IPS DF 19.7 (cell line): ENCODE results near the gene ADCY10.
"Not testable (repeated sequence)": the region's sequence is repeated elsewhere in the genome, so short reads cannot be mapped to it uniquely, and the experiment has no call there.

Experiments used
- DNase-seq: peaks from one replicate; pipeline ENCODE4 v3.0.0-alpha.2; 2013; ENCODE audit warnings: low read depth, low spot score

Gene ADCY10

GRCh38 chr1:167887187-167887586 is 26.7 kb downstream of the ADCY10 start:
- not testable (repeated sequence) for DNase-seq

DNA sequence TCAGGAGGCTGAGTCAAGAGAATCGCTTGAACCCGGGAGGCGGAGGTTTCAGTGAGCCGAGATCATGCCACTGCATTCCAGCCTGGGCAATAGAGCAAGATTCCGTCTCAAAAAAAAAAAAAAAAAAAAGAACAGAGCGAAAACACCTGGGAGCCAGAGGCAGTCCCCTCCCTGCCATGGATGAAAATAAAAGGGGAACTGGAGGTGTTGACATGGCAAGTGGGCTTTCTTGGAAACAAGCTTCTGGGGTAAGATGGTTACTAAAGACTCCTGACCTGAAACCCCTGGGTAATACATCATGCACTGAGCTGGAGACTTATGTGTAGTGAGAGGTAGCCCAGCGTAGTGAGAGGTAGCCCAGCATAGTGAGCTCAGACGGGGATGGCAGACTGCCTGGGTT is 31.6 kb downstream of the ADCY10 start:
- DNase-seq = no peak

- DNase-seq = no peak
These were observed 32.1 kb downstream of the ADCY10 start for GRCh38 chr1:167881786-167882185.

DNA sequence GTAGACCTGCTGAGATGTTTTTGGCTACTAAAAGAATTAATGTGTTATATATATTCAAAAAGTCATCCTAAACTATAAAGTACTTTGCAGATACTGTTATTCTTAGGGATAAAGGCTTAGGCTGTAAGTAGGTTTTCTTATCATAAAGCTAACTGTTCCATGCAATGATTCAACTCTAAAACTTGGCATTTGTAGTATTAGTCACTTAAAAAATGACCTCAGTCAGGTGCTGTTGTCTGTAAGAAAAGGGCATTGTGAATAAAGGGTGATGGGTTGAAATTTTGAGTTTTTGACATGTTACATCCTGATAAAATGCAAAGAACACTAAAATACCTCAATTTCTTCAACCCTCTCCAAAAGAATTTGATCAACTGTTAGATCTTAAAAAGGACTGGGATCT is 32.9 kb downstream of the ADCY10 start:
- no peak for DNase-seq

- no peak for DNase-seq
These were observed 33.3 kb downstream of the ADCY10 start for GRCh38 chr1:167880580-167881021.

DNA sequence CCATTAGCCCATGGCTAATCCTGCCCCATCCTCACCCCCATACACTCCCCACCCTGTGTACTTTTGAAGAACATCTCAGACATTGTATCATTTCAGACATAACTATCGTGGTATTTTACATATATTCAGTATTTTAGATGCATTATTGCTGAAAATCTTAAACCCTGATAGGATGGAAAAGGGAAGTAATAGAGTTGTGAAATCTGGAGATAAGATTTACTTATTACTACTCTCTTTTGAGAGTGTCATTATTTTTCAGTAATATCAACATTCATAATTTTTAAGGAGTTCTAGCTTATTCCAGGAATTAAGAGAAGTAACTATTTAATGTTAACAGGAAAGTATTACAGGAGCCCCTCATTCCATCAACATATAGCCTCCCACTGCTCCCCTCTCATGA is 34.4 kb downstream of the ADCY10 start:
- DNase-seq = no peak

DNA sequence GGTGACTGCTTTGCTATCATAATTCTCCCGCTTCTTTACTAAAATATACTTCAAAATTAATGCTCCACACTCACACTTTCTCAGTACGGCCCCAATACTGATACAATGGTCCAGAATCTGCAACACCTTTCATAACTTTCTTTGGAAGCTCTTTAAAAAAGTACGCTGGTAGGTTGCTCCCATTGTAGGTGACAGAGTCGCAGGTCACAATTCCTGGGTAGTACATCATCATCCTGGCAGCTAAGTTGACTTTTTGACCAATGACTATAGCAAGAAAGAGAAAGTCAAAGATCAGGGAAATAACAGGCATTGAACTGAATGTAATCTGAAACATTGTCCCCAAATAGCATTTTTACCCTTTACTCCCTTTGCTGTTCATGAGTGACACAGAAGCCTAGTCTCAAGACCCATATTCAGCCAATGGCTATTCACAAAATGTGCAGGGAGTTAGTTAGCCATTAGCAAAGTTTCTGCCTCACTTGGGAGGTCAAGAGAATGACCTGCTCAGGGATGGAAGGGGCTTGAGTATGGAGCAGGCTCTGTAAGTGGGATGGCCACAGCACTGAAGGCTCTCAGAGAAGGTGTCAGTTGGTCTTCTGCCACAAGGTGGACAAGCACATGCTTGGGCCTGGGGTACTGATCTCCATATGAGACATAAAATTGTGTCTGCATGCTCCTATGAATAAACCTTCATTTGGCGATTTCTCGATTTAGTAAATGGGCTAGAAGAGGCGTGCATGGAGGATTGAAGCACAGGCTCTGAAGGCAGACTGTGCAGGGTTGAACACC is 35.4 kb downstream of the ADCY10 start:
- no peak for DNase-seq

DNA sequence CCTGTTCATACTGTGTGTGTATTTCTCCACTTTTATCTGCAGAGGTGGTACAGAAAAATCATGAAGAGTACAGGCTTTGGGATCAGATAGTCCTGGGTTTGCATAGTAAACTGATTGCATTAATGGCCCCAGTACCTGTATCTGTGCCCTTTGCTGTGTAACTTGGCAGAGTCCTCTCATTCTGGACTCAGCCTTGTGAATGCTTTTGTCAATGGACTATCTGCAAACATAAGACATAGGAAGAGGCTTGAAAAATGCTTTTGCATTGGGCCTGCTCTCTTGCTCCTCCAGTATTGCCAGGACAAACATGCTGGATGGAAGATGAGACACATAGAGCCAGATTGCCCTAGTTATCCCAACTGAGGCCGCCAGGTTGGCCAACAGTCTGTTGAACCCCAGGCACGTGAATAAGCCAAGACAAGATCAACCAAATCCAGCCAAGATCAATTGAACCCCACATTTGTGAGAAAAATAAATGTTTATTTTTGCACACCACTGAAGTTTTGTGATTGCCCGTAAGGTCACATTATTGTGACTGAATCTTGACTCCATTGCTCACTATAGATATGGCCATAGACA is 37.2 kb downstream of the ADCY10 start:
- DNase-seq = no peak

GRCh38 chr1:167871331-167871730 is 42.6 kb downstream of the ADCY10 start:
- DNase-seq = no peak

DNA sequence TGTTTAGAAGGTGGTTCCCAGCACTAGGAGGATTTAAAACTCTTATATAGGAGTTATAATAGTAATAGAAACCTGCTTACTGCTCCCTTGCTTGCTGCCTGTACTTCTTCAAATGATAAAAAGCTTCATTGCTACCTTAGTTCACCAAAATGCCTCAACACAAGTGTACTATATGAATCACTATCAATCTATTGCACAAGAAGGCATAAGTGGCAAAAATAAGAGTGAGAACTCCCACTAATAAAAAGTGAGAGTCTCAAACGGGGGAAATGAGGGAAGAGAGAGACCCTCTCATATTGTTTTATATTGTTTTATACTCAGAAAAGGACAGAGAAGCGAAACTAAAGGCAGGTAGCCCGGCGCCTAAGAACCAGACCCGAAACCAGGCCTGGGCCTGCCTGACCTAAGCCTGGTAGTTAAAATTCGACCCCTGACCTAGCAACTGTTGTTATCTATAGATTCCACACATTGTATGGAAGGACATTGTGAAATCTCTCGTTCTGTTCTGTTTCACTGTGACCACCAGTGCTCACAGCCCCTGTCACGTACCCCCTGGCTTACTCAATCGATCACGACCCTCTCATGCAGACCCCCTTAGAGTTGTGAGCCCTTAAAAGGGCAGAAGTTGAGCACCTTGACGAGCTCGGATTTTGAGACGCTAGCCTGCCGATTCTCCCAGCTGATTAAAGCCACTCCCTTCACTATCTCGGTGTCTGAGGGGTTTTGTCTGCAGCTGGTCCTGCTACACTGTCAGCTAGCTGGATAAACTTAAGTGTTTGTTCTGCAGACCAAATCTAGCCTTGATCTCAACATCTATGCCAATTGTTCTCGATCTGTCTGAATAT is 44.6 kb downstream of the ADCY10 start:
- DNase-seq = not testable (repeated sequence)

DNA sequence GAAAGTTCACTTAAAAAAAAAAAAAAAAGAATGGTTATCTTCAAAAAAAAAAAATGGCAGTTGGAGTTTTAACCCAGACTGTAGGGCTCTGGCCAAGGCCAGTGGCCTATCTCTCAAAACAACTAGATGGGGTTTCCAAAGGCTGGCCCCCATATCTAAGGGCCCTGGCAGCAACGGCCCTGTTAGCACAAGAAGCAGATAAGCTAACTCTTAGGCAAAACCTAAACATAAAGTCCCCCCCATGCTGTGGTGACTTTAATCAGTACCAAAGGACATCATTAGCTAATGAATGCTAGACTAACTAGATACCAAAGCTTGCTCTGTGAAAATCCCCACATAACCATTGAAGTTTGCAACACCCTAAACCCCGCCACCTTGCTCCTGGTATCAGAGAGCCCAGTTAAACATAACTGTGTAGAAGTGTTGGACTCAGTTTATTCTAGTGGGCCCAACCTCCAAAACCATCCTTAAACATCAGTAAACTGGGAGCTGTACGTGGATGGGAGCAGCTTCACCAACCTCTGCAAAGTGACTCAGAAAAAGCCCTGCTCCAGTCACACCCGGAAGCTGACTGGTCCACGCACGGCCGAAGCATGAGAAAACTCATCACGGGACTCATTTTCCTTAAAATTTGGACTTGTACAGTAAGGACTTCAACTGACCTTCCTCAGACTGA is 47.1 kb downstream of the ADCY10 start:
- DNase-seq = not testable (repeated sequence)

GRCh38 chr1:167866326-167866725 is 47.6 kb downstream of the ADCY10 start:
- not testable (repeated sequence) for DNase-seq

- DNase-seq = not testable (repeated sequence)
These were observed 48.1 kb downstream of the ADCY10 start for GRCh38 chr1:167865804-167866308.

DNA sequence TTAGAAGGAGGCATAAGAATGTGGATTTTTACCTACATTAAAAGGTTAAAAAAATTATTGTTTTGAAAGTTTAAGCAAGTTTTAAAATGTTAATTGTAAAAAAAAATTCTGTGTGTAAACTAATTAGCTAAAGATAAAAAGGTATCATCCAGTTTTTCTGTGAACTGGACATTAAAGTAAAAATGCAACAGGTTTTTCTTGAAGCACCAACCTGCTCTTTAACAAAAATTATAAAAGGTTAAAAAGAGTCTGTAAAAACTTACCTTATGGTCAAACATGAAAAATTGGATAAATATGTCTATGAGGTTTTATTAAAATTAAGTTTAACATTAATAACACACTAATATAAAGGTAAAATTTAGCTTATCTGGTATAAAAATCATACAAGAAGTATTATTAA is 48.7 kb downstream of the ADCY10 start:
- DNase-seq = not testable (repeated sequence)

GRCh38 chr1:167864392-167865032 is 49.4 kb downstream of the ADCY10 start:
- DNase-seq = no peak

- no peak for DNase-seq
These were observed 50.0 kb downstream of the ADCY10 start for GRCh38 chr1:167863921-167864279.

- DNase-seq = not testable (repeated sequence)
These were observed 50.6 kb downstream of the ADCY10 start for GRCh38 chr1:167863191-167863920.

GRCh38 chr1:167862432-167863076 is 51.4 kb downstream of the ADCY10 start:
- DNase-seq = no peak

GRCh38 chr1:167861664-167862381 is 52.1 kb downstream of the ADCY10 start:
- DNase-seq = no peak
